Measurements from ENCODE around the gene THEM4.

DNA sequence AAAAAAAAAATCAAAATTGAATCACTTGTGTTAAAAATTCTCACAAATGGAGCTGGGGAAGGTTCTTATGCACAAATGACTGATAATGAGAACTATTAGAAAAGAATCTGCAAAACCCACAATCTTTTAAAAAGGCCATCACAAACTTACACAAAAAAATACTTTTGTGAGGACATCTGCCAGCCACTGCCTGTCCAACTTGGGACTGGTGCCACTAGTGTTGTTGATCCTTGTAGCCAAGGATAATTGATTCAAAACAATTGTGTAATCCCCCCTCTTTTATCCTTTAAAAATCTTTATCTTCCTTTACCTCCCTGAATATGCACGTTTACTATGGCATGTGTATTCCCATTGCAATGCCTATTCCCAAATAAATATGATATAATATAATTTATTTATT lies 39.2 kb upstream of the THEM4 start:
- TF ChIP-seq EZH2 (IDR thresholded peaks at IDR 0.05; ENCODE audit: borderline replicate concordance, insufficient read depth, low read depth, low read length, poor library complexity, severe bottlenecking), result no peak
- TF ChIP-seq, protein P1, sequence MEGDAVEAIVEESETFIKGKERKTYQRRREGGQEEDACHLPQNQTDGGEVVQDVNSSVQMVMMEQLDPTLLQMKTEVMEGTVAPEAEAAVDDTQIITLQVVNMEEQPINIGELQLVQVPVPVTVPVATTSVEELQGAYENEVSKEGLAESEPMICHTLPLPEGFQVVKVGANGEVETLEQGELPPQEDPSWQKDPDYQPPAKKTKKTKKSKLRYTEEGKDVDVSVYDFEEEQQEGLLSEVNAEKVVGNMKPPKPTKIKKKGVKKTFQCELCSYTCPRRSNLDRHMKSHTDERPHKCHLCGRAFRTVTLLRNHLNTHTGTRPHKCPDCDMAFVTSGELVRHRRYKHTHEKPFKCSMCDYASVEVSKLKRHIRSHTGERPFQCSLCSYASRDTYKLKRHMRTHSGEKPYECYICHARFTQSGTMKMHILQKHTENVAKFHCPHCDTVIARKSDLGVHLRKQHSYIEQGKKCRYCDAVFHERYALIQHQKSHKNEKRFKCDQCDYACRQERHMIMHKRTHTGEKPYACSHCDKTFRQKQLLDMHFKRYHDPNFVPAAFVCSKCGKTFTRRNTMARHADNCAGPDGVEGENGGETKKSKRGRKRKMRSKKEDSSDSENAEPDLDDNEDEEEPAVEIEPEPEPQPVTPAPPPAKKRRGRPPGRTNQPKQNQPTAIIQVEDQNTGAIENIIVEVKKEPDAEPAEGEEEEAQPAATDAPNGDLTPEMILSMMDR (IDR thresholded peaks at IDR 0.05), result no peak

Data from B cell (primary cell).